Kidney (tissue), 14 donors: ENCODE data around the gene NRG3. TPM values are rescaled to one million over a fixed set of nuclear protein-coding genes. Genes with fewer than 3 reads are reported as not detected.

ENCODE experiments used
- DNase-seq, 5 donors: peaks; one replicate each; pipeline ENCODE4 v3.0.0-alpha.2; 2013 to 2020
- FAIRE-seq: peaks from 2 replicates; lab custom pipeline; 2012; peaks lifted over from hg19 to GRCh38; lab: Jason Lieb, UNC
- H3K27ac ChIP-seq, 2 donors: one replicate each; pipeline ENCODE4 v1.7.0; 2013; ENCODE audit warnings: low read depth in 2 of 2, low read length in 2 of 2, inconsistent platforms in 1 of 2
- H3K27me3 ChIP-seq: one replicate; pipeline ENCODE4 v1.7.1; 2013; ENCODE audit warnings: low read length, inconsistent platforms; ENCODE audit not compliant: control insufficient read depth, insufficient read depth
- H3K36me3 ChIP-seq, 3 donors: one replicate each; pipeline versions ENCODE4 v1.7.0 to v1.7.1; 2013; ENCODE audit warnings: low read length in 3 of 3, control low read depth in 1 of 3, inconsistent platforms in 1 of 3; ENCODE audit not compliant: insufficient read depth in 3 of 3, control insufficient read depth in 2 of 3
- H3K4me1 ChIP-seq, 3 donors: one replicate each; pipeline versions ENCODE4 v1.7.0 to v1.7.1; 2013; ENCODE audit warnings: low read length in 3 of 3, inconsistent platforms in 1 of 3, low read depth in 1 of 3; ENCODE audit not compliant: control insufficient read depth in 2 of 3, insufficient read depth in 2 of 3
- H3K4me3 ChIP-seq, 3 donors: one replicate each; pipeline versions ENCODE4 v1.7.0 to v1.8.1; 2013; ENCODE audit warnings: low read length in 3 of 3, control low read depth in 1 of 3, inconsistent platforms in 1 of 3
- H3K9ac ChIP-seq, 3 donors: one replicate each; pipeline versions ENCODE4 v1.7.0 to v1.7.1; 2013; ENCODE audit warnings: low read length in 3 of 3, control low read depth in 1 of 3, inconsistent platforms in 1 of 3
- H3K9me3 ChIP-seq, 3 donors: one replicate each; pipeline versions ENCODE4 v1.7.0 to v1.7.1; 2013; ENCODE audit warnings: low read length in 3 of 3, control low read depth in 1 of 3, inconsistent platforms in 1 of 3; ENCODE audit not compliant: control insufficient read depth in 2 of 3, insufficient read depth in 1 of 3
- CTCF ChIP-seq: IDR thresholded peaks from 3 replicates; pipeline ENCODE4 v1.5.1; 2012; ENCODE audit warnings: mild to moderate bottlenecking, moderate library complexity, borderline replicate concordance; ENCODE audit not compliant: insufficient read depth; ENCODE audit errors: extremely low read depth
- intact Hi-C: fragments of 100-400 bp; cut with DNase I; formaldehyde crosslinking; loops from one replicate; pipeline ENCODE4 v1.11.1; 2022
- polyA plus RNA-seq: library from polyadenylated mRNA; stranded (reverse); fragments of 350-450 nt; fragmentation: Illumina TruSeq; extraction: RNeasy Lipid Tissue Mini Kit (QIAGEN cat#74804); gene quantifications from one replicate; pipeline ENCODE4 v1.2.3, GENCODE V29; 2014; ENCODE audit warnings: low read depth, low replicate concordance; ENCODE audit not compliant: insufficient read depth
- total RNA-seq: library from RNA; stranded (reverse); fragmentation: NEBNext Ultra II Directional; extraction: Animal tissue kit (Norgen Biotek cat#: 25700); gene quantifications from one replicate; pipeline ENCODE4 v1.2.1, GENCODE V29; 2021
- donor health status: control.
- donor health status: control.
- donor health status: control.
- donor health status: control.
- donor health status: control.
- donor health status: DM: yes; HTN: yes; CAD: no.
- donor health status: Normal renal cell carcinoma (clear cell type).

Gene NRG3
- total and polyA plus RNA-seq, 2 donors from 2014 or later, result 0.62 to 5.4 TPM

DNA sequence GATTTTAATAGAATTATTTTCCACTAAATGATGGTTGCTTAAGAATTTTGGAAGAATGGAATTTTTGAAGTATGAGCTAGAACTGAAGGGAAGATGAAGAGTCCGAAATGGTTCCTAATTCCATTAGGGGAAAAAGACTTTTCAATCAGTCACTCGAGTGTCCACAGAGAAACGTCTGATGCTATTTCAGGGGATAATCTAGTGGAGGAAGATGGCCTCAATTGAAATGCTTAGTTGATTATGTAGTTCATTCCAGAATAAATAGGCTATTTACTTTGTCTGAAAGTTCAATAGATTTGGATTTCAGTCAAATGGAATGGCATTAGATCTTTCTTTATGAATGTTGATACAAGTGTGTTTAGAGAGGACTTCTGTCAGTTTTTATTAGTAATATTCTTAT is 365.4 kb downstream of the NRG3 start:
- intact Hi-C loops, result no loop called here
- Histone ChIP-seq H3K9ac (no peak overlapping the region), H3K27me3 (no peaks in the 10 kb centered on the region), H3K9me3 (no peaks in the 10 kb centered on the region), H3K27ac (no peak overlapping the region), H3K4me3 (no peak overlapping the region), H3K36me3 (no peaks in the 10 kb centered on the region), H3K4me1 (no peaks in the 10 kb centered on the region)
- DNase-seq (no peak), FAIRE-seq (no peak)
- TF ChIP-seq CTCF, result no peak

- FAIRE-seq (no peak), DNase-seq (no peak)
- TF ChIP-seq CTCF, result no peak
Measured at GRCh38 chr10:82242778-82243177, 367.8 kb downstream of the NRG3 start.

GRCh38 chr10:82245157-82245556 is 370.2 kb downstream of the NRG3 start:
- no peaks in the 10 kb centered on the region for H3K4me1 ChIP-seq
- no peak for DNase-seq
- no peak for TF ChIP-seq CTCF
- no peaks in the 10 kb centered on the region for H3K36me3 ChIP-seq
- FAIRE-seq, result no peak
- intact Hi-C loops, result no loop called here
- H3K9me3 ChIP-seq, result no peaks in the 10 kb centered on the region
- H3K9ac ChIP-seq, result no peak overlapping the region
- no peaks in the 10 kb centered on the region for H3K27me3 ChIP-seq
- no peak overlapping the region for H3K27ac ChIP-seq
- no peak overlapping the region for H3K4me3 ChIP-seq

More at GRCh38 chr10:82242778-82243177, 367.8 kb downstream of the NRG3 start:
- no peak overlapping the region for H3K9ac ChIP-seq
- no peaks in the 10 kb centered on the region for H3K36me3 ChIP-seq
- no peaks in the 10 kb centered on the region for H3K4me1 ChIP-seq
- H3K27ac ChIP-seq, result no peak overlapping the region
- H3K9me3 ChIP-seq, result no peaks in the 10 kb centered on the region
- intact Hi-C loops, result no loop called here
- H3K27me3 ChIP-seq, result no peaks in the 10 kb centered on the region
- H3K4me3 ChIP-seq, result no peak overlapping the region

DNA sequence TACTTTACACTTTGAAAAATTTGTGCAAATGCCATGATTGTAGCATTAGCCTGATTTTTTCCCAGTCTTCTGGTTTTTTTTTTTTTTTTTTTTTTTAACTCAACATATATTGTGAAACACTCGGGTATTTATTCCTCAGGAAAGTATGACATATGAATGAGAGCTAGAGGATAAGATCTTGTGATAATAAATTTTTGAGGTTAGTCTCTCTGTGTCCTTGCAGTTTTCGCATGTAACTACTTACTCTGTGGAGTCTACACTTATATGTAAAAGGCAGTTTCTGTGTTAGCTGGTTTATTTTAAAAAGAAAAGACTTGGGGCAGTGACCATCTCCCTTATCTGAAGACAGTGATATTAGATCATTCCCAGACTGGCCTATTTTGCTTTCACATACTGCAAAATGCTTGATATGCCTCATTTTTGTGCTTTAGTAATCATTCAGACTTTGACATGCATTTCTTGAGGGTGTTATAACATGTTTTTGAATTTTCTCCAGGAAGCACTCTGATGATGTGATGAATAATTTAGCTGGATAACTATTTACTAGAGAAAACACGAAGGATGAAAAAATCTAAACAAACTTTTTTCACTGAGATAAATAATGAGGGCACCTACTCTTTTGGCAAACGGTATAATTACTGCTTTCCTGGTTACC is 371.0 kb downstream of the NRG3 start:
- Histone ChIP-seq H3K27ac (no peak overlapping the region), H3K9ac (no peak overlapping the region), H3K9me3 (no peaks in the 10 kb centered on the region), H3K4me3 (no peak overlapping the region), H3K36me3 (no peaks in the 10 kb centered on the region), H3K27me3 (no peaks in the 10 kb centered on the region), H3K4me1 (no peaks in the 10 kb centered on the region)
- no peak for TF ChIP-seq CTCF
- no peak for FAIRE-seq
- DNase-seq, result no peak
- intact Hi-C loops, result no loop called here
